GM12878 (cell line): ENCODE data around the gene SYT1.

Experiments used
- CTCF ChIP-seq, 3 experiments: IDR thresholded peaks in 2 of 3; conservative IDR thresholded peaks in 1 of 3; 2 replicates each; pipeline ENCODE4 v1.5.1; 2011; ENCODE audit warnings: low read depth in 3 of 3, low read length in 3 of 3, mild to moderate bottlenecking in 3 of 3, control low read depth in 2 of 3, moderate library complexity in 2 of 3, inconsistent platforms in 1 of 3, mixed read lengths in 1 of 3; ENCODE audit not compliant: control insufficient read depth in 2 of 3, insufficient read depth in 1 of 3; ENCODE audit errors: extremely low read depth in 1 of 3
- EZH2 ChIP-seq: IDR thresholded peaks from 2 replicates; pipeline ENCODE4 v1.6.1; 2012; ENCODE audit warnings: low read depth, mild to moderate bottlenecking, control low read depth, inconsistent platforms, low read length, borderline replicate concordance; ENCODE audit not compliant: control insufficient read depth
- JUNB ChIP-seq: IDR thresholded peaks from 2 replicates; pipeline ENCODE4 v1.6.1; 2016; ENCODE audit warnings: antibody characterized with exemption, mild to moderate bottlenecking
- RCOR1 ChIP-seq: conservative IDR thresholded peaks from 2 replicates; pipeline ENCODE4 v1.6.1; 2012; ENCODE audit warnings: low read depth, low read length, improper control_type of control experiment
- ZNF274 ChIP-seq: IDR thresholded peaks from one replicate; pipeline ENCODE4 v1.8.0; 2011; ENCODE audit not compliant: insufficient read length, insufficient read depth
- ZNF384 ChIP-seq: IDR thresholded peaks from 2 replicates; pipeline ENCODE4 v1.6.1; 2012; ENCODE audit warnings: low read depth, mild to moderate bottlenecking, low read length, improper control_type of control experiment, borderline replicate concordance
- ZZZ3 ChIP-seq: IDR thresholded peaks from 2 replicates; pipeline ENCODE4 v1.6.1; 2011; ENCODE audit warnings: low read depth; ENCODE audit not compliant: control insufficient read depth, insufficient read length

GRCh38 chr12:79069009-79069408, 204.4 kb downstream of the SYT1 start:
- TF ChIP-seq EZH2, result no peak
- TF ChIP-seq CTCF (IDR thresholded peaks at IDR 0.05 in 2 of 3, conservative IDR thresholded peaks at IDR 0.05 in 1 of 3; ENCODE audit: control insufficient read depth in 2 of 3, extremely low read depth in 1 of 3, insufficient read depth in 1 of 3, low read depth in 3 of 3, low read length in 3 of 3), result no peak
- TF ChIP-seq ZNF384, result 0 out of 2 replicates have a peak, but pooled peaks have one; percentile 13
- TF ChIP-seq ZZZ3, result no peak
- no peak for TF ChIP-seq RCOR1
- TF ChIP-seq ZNF274, result no peak
- TF ChIP-seq JUNB, result 0 out of 2 replicates have a peak, but pooled peaks have one; percentile 30
